Measurements from ENCODE around the gene NEO1. TPM values are rescaled to one million over a fixed set of nuclear protein-coding genes. Genes with fewer than 3 reads are reported as not detected.

NEO1 gene
- total and polyA plus RNA-seq, 7 donors, result 2.5 to 33.3 (median 22.5) TPM

- H3K27me3 ChIP-seq (ENCODE audit: insufficient read depth in 3 of 3, low read length in 2 of 3), result no peaks in the 10 kb centered on the region
- no peaks in the 10 kb centered on the region for H3K9me3 ChIP-seq
- no peak overlapping the region for H3K27ac ChIP-seq
- no peaks in the 10 kb centered on the region for H3K36me3 ChIP-seq (ENCODE audit: insufficient read depth in 1 of 2, low read depth in 1 of 2)
- intact Hi-C loops (cut with DNase I), result no loop called here
- ATAC-seq (no peak), DNase-seq (no peak)
- no peak for TF ChIP-seq CTCF (IDR thresholded peaks at IDR 0.05)
- no peak overlapping the region for H3K4me3 ChIP-seq
- H3K4me1 ChIP-seq, result peaks cover 6% of the 10 kb centered on the region
- WGBS, 3 donors, result 74 to 87% (median 75%) methylated on average over 4 of the region's 4 CpGs
These were observed 56.4 kb downstream of the NEO1 start for GRCh38 chr15:73108676-73109075.

DNA sequence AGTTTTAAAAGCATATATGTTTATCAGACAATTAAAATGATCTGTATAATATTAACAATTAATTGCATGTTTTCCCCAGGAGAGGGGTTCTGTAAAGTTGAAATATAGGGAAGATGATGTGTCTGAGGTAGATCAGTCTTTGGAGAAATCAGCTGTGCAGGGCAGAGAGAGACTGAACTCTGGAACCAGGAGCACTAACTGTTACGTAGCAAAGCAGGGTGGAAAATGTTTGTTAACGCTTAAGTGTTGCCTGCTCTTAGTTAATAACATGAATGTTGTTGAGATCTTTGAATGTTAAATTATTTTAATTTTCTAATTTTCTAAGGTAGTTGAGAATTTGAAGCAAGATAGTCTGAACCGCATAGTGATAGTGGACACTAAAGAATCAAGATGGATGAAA, 57.5 kb downstream of the NEO1 start:
- Histone ChIP-seq H3K4me3 (no peak overlapping the region), H3K27ac (no peak overlapping the region), H3K4me1 (no peaks in the 10 kb centered on the region), H3K9me3 (no peaks in the 10 kb centered on the region), H3K27me3 (ENCODE audit: insufficient read depth in 3 of 3, low read length in 2 of 3) (no peaks in the 10 kb centered on the region), H3K36me3 (ENCODE audit: insufficient read depth in 1 of 2, low read depth in 1 of 2) (no peaks in the 10 kb centered on the region)
- no peak for TF ChIP-seq CTCF (IDR thresholded peaks at IDR 0.05)
- ATAC-seq, result no peak
- DNase-seq, result no peak
- intact Hi-C loops (cut with DNase I), result no loop called here
- WGBS, 3 donors, result 77 to 95% (median 95%) methylated on average over 3 of the region's 3 CpGs

- Histone ChIP-seq H3K27me3 (ENCODE audit: insufficient read depth in 3 of 3, low read length in 2 of 3) (no peaks in the 10 kb centered on the region), H3K4me1 (no peaks in the 10 kb centered on the region), H3K4me3 (no peak overlapping the region), H3K27ac (no peak overlapping the region), H3K9me3 (no peaks in the 10 kb centered on the region), H3K36me3 (ENCODE audit: insufficient read depth in 1 of 2, low read depth in 1 of 2) (no peaks in the 10 kb centered on the region)
- DNase-seq (no peak), ATAC-seq (no peak)
- 46 to 70% (median 57%) methylated on average over 1 of the region's 1 CpG for WGBS, 3 donors
- intact Hi-C loops (cut with DNase I), result no loop called here
- TF ChIP-seq CTCF (IDR thresholded peaks at IDR 0.05), result no peak
These were observed 57.9 kb downstream of the NEO1 start for GRCh38 chr15:73110201-73110600.

GRCh38 chr15:73114064-73114463, 61.8 kb downstream of the NEO1 start:
- DNase-seq (no peak), ATAC-seq (peak in 1 of 4 donors; percentile 42)
- TF ChIP-seq CTCF (IDR thresholded peaks at IDR 0.05), result no peak
- no peak overlapping the region for H3K4me3 ChIP-seq
- no peaks in the 10 kb centered on the region for H3K9me3 ChIP-seq
- peaks cover 0 to 13% of the 10 kb centered on the region in 2 donors for H3K36me3 ChIP-seq (ENCODE audit: insufficient read depth in 1 of 2, low read depth in 1 of 2)
- intact Hi-C loops (cut with DNase I), result no loop called here
- H3K27me3 ChIP-seq (ENCODE audit: insufficient read depth in 3 of 3, low read length in 2 of 3), result no peaks in the 10 kb centered on the region
- H3K27ac ChIP-seq, result no peak overlapping the region
- WGBS, 3 donors, result 71 to 84% (median 78%) methylated on average over 7 of the region's 7 CpGs
- no peaks in the 10 kb centered on the region for H3K4me1 ChIP-seq

DNA sequence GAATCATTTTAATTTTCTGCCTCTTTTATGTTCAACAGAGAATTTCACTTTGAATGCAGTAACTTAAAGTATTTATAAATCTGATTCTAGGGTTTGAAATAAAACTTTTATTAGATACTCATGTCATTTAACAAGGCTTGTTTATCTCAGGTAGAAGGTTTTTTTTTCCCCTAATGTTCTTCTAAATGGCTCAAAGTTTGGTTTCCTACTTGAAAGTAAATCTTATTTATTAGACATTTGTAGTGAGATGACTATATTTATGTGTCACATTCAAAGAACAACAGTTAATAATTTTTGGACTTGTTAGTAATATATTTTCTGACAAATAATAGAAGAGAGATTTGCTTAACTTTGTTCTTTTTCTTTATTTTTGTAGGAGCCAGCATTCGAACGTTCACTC, 63.9 kb downstream of the NEO1 start:
- no peak overlapping the region for H3K4me3 ChIP-seq
- no peaks in the 10 kb centered on the region for H3K9me3 ChIP-seq
- peaks cover 0 to 13% of the 10 kb centered on the region in 2 donors for H3K36me3 ChIP-seq (ENCODE audit: insufficient read depth in 1 of 2, low read depth in 1 of 2)
- H3K4me1 ChIP-seq, result no peaks in the 10 kb centered on the region
- no peak for ATAC-seq
- DNase-seq, result no peak
- 88 to 89% (median 88%) methylated on average over 2 of the region's 2 CpGs for WGBS, 3 donors
- TF ChIP-seq CTCF (IDR thresholded peaks at IDR 0.05), result no peak
- no peaks in the 10 kb centered on the region for H3K27me3 ChIP-seq (ENCODE audit: insufficient read depth in 3 of 3, low read length in 2 of 3)
- H3K27ac ChIP-seq, result no peak overlapping the region
- intact Hi-C loops (cut with DNase I), result no loop called here

All from psoas muscle (tissue), 8 donors.